Fibroblast of pulmonary artery (primary cell): ENCODE measurements around the gene SCAANT1.

Source experiments
- DNase-seq: peaks from one replicate; pipeline ENCODE4 v3.0.0-alpha.2; 2010; ENCODE audit warnings: low read depth
- H3K4me3 ChIP-seq: replicated peaks from 2 replicates; pipeline ENCODE4 v1.5.1; 2011; ENCODE audit warnings: low read depth, mild to moderate bottlenecking, control low read depth, low read length, moderate library complexity
- TF ChIP-seq, protein P1 (sequence below): IDR thresholded peaks from 2 replicates; pipeline ENCODE4 v1.5.1; 2011; ENCODE audit warnings: mild to moderate bottlenecking, control low read depth, low read length, inconsistent platforms; ENCODE audit errors: missing control alignments

The SCAANT1 gene

DNA sequence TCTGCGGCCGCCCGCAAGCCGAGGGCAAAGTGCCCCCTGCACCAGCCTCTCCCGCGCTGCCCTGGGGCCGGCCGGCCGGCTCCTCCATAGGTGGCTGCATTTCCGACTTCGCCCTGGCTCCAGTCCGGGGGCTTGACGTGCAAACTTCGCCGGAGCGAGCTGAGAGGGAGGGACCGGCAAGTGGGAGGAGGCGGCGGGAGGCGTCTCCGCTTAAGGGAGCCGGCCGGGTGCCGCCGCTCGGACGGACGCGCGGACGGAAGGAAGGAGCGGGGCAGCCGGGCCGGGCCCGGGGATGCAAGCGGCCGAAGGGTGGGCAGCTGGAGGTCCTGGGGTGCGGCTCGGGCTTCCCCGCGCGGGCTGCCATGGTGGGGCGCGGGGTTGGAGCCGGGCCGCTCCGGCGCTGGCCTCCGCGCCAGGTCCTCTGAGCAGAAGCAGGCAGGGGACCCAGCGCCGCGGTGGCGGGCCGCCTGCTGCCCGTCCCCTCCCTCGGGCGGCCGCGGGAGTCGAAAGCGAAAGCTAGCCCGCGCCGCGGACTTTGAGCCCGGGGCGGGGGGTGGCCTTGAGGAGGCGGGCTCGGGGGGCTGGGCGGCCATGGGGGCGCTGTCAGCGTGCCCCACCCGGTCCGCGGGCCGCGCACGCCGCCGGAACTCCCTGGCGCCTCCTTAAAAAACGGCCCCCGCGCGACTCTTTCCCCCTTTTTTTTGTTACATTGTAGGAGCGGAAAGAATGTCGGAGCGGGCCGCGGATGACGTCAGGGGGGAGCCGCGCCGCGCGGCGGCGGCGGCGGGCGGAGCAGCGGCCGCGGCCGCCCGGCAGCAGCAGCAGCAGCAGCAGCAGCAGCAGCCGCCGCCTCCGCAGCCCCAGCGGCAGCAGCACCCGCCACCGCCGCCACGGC, at the start of gene SCAANT1:
Gene SCAANT1, minus strand, starts transcription at position 511 of the 895 bp plus-strand sequence.
- TF ChIP-seq, protein P1, sequence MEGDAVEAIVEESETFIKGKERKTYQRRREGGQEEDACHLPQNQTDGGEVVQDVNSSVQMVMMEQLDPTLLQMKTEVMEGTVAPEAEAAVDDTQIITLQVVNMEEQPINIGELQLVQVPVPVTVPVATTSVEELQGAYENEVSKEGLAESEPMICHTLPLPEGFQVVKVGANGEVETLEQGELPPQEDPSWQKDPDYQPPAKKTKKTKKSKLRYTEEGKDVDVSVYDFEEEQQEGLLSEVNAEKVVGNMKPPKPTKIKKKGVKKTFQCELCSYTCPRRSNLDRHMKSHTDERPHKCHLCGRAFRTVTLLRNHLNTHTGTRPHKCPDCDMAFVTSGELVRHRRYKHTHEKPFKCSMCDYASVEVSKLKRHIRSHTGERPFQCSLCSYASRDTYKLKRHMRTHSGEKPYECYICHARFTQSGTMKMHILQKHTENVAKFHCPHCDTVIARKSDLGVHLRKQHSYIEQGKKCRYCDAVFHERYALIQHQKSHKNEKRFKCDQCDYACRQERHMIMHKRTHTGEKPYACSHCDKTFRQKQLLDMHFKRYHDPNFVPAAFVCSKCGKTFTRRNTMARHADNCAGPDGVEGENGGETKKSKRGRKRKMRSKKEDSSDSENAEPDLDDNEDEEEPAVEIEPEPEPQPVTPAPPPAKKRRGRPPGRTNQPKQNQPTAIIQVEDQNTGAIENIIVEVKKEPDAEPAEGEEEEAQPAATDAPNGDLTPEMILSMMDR: no peak
- H3K4me3 ChIP-seq: peak within 1 kb of the TSS; percentile 65
- DNase-seq: peak; percentile 94

DNA sequence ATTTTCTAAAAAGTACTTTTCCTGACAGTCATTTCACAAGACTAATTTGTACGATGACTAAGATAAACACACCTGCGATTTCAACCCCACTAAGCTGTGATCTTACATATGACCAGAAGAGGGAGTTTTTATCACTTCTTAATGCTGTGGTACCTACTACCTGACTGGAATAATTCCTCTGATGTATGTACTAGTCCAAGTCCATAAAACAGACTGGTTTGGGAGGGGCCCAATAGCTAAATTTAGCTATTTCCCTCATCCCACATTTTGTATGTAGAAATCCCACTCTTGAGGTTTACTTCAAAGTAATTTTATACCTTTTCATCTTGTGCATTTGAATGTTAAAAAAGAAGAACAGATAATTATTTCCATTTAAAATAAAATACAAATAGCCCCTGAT, 49.7 kb upstream of the SCAANT1 start:
- peak; percentile 58 for DNase-seq
- no peak overlapping the region for H3K4me3 ChIP-seq
- TF ChIP-seq, protein P1: peak; percentile 76

DNA sequence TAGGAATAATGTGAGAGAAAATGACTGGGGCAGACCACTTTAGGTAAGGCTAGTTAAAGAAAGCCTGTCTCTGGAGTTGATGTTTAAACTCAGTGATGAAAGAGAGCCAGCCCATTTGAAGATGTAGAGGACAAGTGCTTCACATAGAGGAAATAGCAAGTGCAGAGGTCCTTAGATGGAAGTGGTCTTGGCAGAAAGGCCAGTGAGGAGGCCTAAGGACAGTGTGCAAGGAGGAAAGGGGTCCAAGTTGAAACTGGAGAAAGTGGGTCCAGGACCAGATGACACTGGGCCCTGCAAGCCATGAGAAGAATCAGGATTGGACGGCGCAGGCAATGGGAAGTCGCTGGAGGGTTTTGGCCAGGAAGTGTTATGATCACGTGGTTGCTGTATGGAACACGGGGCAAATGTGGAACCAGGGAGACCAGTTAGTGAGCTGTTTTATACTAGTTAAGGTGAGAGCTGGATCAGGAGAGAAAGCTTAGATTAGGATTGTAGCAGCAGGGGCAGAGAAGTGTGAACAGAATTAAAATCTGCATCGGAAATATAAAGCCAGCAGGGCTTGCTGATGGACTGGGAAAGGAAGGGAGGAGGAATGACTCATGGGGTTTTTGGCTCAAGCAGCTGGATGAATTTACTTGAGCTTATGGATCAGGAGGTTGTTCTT, 48.0 kb upstream of the SCAANT1 start:
- peak overlapping the region; percentile 43 for H3K4me3 ChIP-seq
- TF ChIP-seq, protein P1: no peak
- DNase-seq: peak; percentile 77

DNA sequence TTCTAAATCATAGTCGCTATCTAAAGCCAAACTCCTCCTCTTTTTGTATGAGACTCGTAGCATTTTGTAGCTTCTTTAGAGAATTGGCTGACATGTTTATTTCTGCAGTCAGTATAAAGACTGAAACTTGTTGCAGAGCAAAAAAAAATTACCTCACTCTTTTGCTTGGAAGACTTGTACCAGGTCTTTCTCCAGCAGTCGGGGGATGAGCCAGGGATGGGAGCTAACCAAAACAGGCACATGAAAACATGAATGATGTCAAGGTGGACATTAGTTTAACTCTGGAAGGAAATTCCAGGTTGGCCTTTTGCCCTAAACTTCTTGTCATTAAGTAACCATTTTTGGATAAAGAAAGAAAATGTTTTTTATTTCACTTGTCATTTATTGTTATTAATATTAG, 47.0 kb upstream of the SCAANT1 start:
- no peak for DNase-seq
- TF ChIP-seq, protein P1: no peak
- no peak overlapping the region for H3K4me3 ChIP-seq

DNA sequence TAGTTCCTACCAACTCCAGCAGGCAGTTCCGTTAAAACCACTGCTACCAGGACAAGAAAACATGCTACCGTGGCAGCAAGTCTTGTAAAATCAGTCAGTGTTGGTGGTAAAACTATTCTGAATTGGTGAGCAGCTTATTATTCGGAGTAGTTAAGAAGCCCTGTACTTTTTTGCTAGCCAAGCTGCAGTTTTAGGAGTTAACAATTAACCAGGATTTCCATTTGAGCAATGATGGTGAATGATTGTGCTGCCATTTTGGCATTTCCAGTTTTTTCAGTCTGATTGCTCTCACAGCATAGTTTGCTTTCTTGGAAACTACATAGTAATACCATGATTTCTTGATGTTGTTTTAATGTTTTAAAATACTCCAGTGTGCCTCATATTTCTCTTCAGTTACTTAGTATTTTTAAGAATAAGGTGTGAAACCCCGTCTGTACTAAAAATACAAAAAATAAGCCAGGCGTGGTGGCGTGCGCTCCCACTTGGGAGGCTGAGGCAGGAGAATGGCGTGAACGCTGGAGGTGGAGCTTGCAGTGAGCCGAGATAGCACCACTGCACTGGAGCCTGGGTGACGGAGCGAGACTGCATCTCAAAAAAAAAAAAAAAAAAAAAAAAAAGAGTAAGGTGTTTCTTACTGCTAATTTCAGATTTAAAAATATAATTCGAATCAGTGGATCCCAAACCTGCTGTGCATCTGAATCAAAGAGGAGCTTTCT, 43.8 kb upstream of the SCAANT1 start:
- TF ChIP-seq, protein P1: no peak
- no peak for DNase-seq
- no peak overlapping the region for H3K4me3 ChIP-seq

DNA sequence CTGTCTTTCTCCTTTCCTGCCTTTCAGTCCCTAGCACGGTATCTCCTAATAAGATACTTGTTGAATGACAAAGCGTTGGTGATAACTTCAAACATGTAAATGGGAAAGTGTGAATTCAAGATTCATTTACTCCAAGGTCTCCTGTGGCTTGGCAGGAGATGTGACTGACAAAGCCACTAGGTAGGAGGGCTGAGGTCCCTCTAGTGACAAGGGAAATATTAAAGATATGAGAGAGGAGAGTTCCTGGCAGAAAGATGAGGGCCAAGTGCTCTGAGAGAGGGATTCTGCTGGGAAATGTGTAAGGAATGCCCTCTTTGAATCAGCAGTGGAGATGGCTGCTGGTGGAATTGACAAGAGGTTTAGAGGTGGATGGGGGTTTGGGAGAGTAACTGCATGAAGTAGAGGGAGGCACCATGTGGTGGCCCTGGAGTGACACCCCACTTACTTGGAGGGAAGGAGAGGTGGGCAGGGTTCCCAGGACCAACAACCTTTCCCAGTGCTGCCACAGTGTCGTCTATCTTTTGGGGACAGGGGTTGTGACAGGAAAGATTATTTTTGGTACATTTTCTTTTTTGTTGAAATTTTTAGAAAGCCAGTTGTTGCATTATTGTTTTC, 43.0 kb upstream of the SCAANT1 start:
- no peak overlapping the region for H3K4me3 ChIP-seq
- DNase-seq: no peak
- TF ChIP-seq, protein P1: no peak
